Measurements from ENCODE around the gene STK38. TPM values are rescaled to one million over a fixed set of nuclear protein-coding genes. Genes with fewer than 3 reads are reported as not detected.
"Not testable (repeated sequence)": the region's sequence is repeated elsewhere in the genome, so short reads cannot be mapped to it uniquely, and the experiment has no call there.

STK38 gene
- polyA plus RNA-seq, 2 of the 4 experiments (the other 2 are of a cell fraction): 30.0 to 30.9 TPM

DNA sequence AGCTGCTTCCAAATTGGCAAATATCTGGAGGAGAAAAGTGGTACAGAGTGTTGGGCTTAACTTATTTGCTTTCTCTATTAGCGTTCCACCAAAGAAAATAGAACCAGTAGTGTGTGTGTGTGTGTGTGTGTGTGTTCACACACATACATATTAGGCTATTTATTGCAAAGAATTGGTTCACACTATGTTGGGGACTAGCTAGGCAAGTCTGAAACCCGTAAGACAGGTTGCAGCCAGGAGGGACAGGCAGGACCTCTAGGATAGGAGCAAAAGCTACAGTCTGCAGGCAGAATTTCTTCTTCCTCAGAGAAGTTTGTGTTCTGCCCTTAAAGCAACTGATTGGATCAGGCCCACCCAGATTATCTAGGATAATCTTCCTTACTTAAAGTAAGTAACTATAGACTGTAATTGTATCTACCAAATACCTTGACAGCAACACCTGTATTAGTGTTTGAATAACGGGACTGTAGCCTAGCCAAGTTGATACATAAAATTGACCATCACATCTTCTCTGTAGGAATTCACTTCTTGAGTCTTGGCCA, 91.7 kb downstream of the STK38 start:
- no peak for TF ChIP-seq FOSB (CRISPR knock-in tag; IDR thresholded peaks at IDR 0.05)
- TF ChIP-seq, protein P1, sequence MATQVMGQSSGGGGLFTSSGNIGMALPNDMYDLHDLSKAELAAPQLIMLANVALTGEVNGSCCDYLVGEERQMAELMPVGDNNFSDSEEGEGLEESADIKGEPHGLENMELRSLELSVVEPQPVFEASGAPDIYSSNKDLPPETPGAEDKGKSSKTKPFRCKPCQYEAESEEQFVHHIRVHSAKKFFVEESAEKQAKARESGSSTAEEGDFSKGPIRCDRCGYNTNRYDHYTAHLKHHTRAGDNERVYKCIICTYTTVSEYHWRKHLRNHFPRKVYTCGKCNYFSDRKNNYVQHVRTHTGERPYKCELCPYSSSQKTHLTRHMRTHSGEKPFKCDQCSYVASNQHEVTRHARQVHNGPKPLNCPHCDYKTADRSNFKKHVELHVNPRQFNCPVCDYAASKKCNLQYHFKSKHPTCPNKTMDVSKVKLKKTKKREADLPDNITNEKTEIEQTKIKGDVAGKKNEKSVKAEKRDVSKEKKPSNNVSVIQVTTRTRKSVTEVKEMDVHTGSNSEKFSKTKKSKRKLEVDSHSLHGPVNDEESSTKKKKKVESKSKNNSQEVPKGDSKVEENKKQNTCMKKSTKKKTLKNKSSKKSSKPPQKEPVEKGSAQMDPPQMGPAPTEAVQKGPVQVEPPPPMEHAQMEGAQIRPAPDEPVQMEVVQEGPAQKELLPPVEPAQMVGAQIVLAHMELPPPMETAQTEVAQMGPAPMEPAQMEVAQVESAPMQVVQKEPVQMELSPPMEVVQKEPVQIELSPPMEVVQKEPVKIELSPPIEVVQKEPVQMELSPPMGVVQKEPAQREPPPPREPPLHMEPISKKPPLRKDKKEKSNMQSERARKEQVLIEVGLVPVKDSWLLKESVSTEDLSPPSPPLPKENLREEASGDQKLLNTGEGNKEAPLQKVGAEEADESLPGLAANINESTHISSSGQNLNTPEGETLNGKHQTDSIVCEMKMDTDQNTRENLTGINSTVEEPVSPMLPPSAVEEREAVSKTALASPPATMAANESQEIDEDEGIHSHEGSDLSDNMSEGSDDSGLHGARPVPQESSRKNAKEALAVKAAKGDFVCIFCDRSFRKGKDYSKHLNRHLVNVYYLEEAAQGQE (IDR thresholded peaks at IDR 0.05): no peak
- TF ChIP-seq GATA3 (IDR thresholded peaks at IDR 0.05; ENCODE audit: borderline replicate concordance): no peak
- TF ChIP-seq MYC (IDR thresholded peaks at IDR 0.05; ENCODE audit: borderline replicate concordance, low read length): no peak
- TF ChIP-seq, protein P2, sequence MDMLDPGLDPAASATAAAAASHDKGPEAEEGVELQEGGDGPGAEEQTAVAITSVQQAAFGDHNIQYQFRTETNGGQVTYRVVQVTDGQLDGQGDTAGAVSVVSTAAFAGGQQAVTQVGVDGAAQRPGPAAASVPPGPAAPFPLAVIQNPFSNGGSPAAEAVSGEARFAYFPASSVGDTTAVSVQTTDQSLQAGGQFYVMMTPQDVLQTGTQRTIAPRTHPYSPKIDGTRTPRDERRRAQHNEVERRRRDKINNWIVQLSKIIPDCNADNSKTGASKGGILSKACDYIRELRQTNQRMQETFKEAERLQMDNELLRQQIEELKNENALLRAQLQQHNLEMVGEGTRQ (IDR thresholded peaks at IDR 0.05): no peak
- TF ChIP-seq RNF2 (IDR thresholded peaks at IDR 0.05; ENCODE audit: borderline replicate concordance, low read depth): no peak
- TF ChIP-seq, protein P3, sequence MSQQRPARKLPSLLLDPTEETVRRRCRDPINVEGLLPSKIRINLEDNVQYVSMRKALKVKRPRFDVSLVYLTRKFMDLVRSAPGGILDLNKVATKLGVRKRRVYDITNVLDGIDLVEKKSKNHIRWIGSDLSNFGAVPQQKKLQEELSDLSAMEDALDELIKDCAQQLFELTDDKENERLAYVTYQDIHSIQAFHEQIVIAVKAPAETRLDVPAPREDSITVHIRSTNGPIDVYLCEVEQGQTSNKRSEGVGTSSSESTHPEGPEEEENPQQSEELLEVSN (IDR thresholded peaks at IDR 0.05; ENCODE audit: borderline replicate concordance, low read depth): no peak
- no peak for TF ChIP-seq TFCP2L1 (CRISPR knock-in tag; IDR thresholded peaks at IDR 0.05)
- TF ChIP-seq NPAS2 (CRISPR knock-in tag; IDR thresholded peaks at IDR 0.05; ENCODE audit: borderline replicate concordance): no peak
- no peak for TF ChIP-seq ESRRA (IDR thresholded peaks at IDR 0.05; ENCODE audit: borderline replicate concordance, low read length)
- no peak for TF ChIP-seq ZFP36 (IDR thresholded peaks at IDR 0.05; ENCODE audit: borderline replicate concordance, partially characterized antibody)
- no peak for TF ChIP-seq NFE2L2 (conservative IDR thresholded peaks at IDR 0.05; ENCODE audit: low read length)
- no peak for TF ChIP-seq CHD4 (IDR thresholded peaks at IDR 0.05; ENCODE audit: borderline replicate concordance)
- TF ChIP-seq EHF (CRISPR knock-in tag; IDR thresholded peaks at IDR 0.05): no peak
- TF ChIP-seq RARB (CRISPR knock-in tag; IDR thresholded peaks at IDR 0.05): no peak
- WGBS (ENCODE audit: missing lambda C conversion rate): 93% methylated on average over 3 of the region's 3 CpGs
- H3K4me3 ChIP-seq: no peak overlapping the region
- no peak overlapping the region for H3K27ac ChIP-seq
- no peak for ATAC-seq
- DNase-seq (ENCODE audit: low read depth in 1 of 2, low spot score in 1 of 2): no peak
- H3K4me2 ChIP-seq: no peak overlapping the region
- no peak for FAIRE-seq
- ChIA-PET CTCF (interaction anchor here (0.8 to 1.4 kb wide), 2 partner anchors 12 to 95 kb away, joined by 3 to 4 read pairs; no protein-coding TSS in a partner anchor), POLR2A (no interaction called here)
- H3K9me3 ChIP-seq: no peaks in the 10 kb centered on the region
- no peaks in the 10 kb centered on the region for H3K4me1 ChIP-seq

DNA sequence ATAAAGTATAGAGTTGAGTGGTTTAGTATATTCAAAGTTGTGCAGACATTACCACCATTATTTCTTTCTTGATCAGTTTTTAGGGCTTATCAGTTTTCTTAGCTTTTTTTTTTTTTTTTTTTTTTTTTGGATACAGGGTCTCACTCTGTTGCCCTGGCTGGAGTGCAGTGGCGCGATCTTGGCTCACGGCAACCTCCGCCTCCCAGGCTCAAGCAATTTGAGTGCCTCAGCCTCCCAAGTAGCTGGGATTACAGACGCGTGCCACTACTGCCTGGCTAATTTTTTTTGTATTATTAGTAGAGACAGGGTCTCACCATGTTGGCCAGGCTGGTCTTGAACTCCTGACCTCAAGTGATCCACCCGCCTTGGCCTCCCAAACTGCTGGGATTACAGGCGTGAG, 94.4 kb downstream of the STK38 start:
- H3K4me3 ChIP-seq; DNase-seq (ENCODE audit: low read depth in 1 of 2, low spot score in 1 of 2); ATAC-seq; FAIRE-seq; H3K9me3 ChIP-seq; POLR2A ChIA-PET; H3K4me2 ChIP-seq; H3K4me1 ChIP-seq; H3K27ac ChIP-seq: not testable (repeated sequence)
- CTCF ChIA-PET: interaction anchor here (1.4 kb wide), 1 partner anchor 30 kb away, joined by 6 read pairs; no protein-coding TSS in a partner anchor
- WGBS (ENCODE audit: missing lambda C conversion rate): 91% methylated on average over 2 of the region's 8 CpGs

DNA sequence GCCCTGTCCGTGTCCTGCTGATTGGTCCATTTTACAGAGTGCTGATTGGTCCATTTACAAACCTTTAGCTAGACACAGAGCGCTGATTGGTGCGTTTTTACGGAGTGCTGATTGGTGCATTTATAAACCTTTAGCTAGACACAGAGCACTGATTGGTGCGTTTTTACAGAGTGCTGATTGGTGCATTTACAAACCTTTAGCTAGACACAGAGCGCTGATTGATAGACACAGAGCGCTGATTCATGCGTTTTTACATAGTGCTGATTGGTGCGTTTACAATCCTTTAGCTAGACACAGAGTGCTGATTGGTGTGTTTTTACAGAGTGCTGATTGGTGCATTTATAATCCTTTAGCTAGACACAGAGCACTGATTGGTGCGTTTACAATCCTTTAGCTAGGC, 98.1 kb downstream of the STK38 start:
- H3K4me1 ChIP-seq: peaks cover 14% of the 10 kb centered on the region
- DNase-seq (ENCODE audit: low read depth in 1 of 2, low spot score in 1 of 2); FAIRE-seq; ATAC-seq; H3K4me2 ChIP-seq; H3K9me3 ChIP-seq; H3K27ac ChIP-seq; POLR2A ChIA-PET; H3K4me3 ChIP-seq: not testable (repeated sequence)
- 93% methylated on average over 10 of the region's 10 CpGs for WGBS (ENCODE audit: missing lambda C conversion rate)
- peak; percentile 83 for TF ChIP-seq MAFK (IDR thresholded peaks at IDR 0.05; ENCODE audit: partially characterized antibody)
- CTCF ChIA-PET: interaction anchor here (1.1 kb wide), 1 partner anchor 26 kb away, joined by 3 read pairs; no protein-coding TSS in a partner anchor

All from A549 (cell line).